Lung microvascular endothelial cell (primary cell): ENCODE measurements around the gene FAM171A1. TPM values are rescaled to one million over a fixed set of nuclear protein-coding genes. Genes with fewer than 3 reads are reported as not detected.
"Not testable (repeated sequence)": the region's sequence is repeated elsewhere in the genome, so short reads cannot be mapped to it uniquely, and the experiment has no call there.

Source experiments
- DNase-seq, 2 donors: peaks; one replicate each; pipeline versions ENCODE4 v3.0.0 to v3.0.0-alpha.2; 2010; ENCODE audit warnings: low read depth in 2 of 2
- total RNA-seq: library from RNA; depleted of rRNA; stranded (reverse); fragments of >200 nt; gene quantifications from 2 replicates; pipeline ENCODE4 v1.2.1, GENCODE V29; 2014

Gene FAM171A1
- total RNA-seq, 1 donor from 2014 or later, result 40.9 TPM

- DNase-seq, result no peak
Observed at GRCh38 chr10:15290671-15291070, 80.4 kb downstream of the FAM171A1 start.

GRCh38 chr10:15290150-15290549, 80.9 kb downstream of the FAM171A1 start:
- no peak for DNase-seq

- DNase-seq, result no peak
Observed at GRCh38 chr10:15280974-15281373, 90.1 kb downstream of the FAM171A1 start.

- DNase-seq, result peak in 1 of 2 donors; percentile 59
Observed at GRCh38 chr10:15280462-15280861, 90.6 kb downstream of the FAM171A1 start.

- DNase-seq, result no peak
Observed at GRCh38 chr10:15279236-15279635, 91.9 kb downstream of the FAM171A1 start.

GRCh38 chr10:15278786-15279185, 92.3 kb downstream of the FAM171A1 start:
- no peak for DNase-seq

- DNase-seq, result not testable (repeated sequence)
Observed at GRCh38 chr10:15276039-15276438, 95.0 kb downstream of the FAM171A1 start.

GRCh38 chr10:15269838-15270237, 101.3 kb downstream of the FAM171A1 start:
- DNase-seq, result not testable (repeated sequence)

GRCh38 chr10:15267496-15267895, 103.6 kb downstream of the FAM171A1 start:
- peak in 1 of 2 donors; percentile 18 for DNase-seq

- no peak for DNase-seq
Observed at GRCh38 chr10:15266117-15266516, 105.0 kb downstream of the FAM171A1 start.

- no peak for DNase-seq
Observed at GRCh38 chr10:15265558-15265957, 105.5 kb downstream of the FAM171A1 start.

- no peak for DNase-seq
Observed at GRCh38 chr10:15265056-15265455, 106.0 kb downstream of the FAM171A1 start.

- no peak for DNase-seq
Observed at GRCh38 chr10:15263657-15264323, 107.3 kb downstream of the FAM171A1 start.

- DNase-seq, result peak; percentile 42 to 84
Observed at GRCh38 chr10:15262036-15262713, 108.9 kb downstream of the FAM171A1 start.

GRCh38 chr10:15259136-15259535, 112.0 kb downstream of the FAM171A1 start:
- DNase-seq, result no peak

GRCh38 chr10:15258255-15258654, 112.8 kb downstream of the FAM171A1 start:
- no peak for DNase-seq

GRCh38 chr10:15255961-15256360, 115.1 kb downstream of the FAM171A1 start:
- DNase-seq, result no peak

- DNase-seq, result peak in 1 of 2 donors; percentile 69
Observed at GRCh38 chr10:15254808-15255648, 116.1 kb downstream of the FAM171A1 start.

GRCh38 chr10:15253951-15254807, 116.9 kb downstream of the FAM171A1 start:
- no peak for DNase-seq

- no peak for DNase-seq
Observed at GRCh38 chr10:15252396-15252795, 118.7 kb downstream of the FAM171A1 start.

GRCh38 chr10:15251791-15252380, 119.2 kb downstream of the FAM171A1 start:
- no peak for DNase-seq
